ENCODE data around the gene SLC33A1.

SLC33A1 gene

DNA sequence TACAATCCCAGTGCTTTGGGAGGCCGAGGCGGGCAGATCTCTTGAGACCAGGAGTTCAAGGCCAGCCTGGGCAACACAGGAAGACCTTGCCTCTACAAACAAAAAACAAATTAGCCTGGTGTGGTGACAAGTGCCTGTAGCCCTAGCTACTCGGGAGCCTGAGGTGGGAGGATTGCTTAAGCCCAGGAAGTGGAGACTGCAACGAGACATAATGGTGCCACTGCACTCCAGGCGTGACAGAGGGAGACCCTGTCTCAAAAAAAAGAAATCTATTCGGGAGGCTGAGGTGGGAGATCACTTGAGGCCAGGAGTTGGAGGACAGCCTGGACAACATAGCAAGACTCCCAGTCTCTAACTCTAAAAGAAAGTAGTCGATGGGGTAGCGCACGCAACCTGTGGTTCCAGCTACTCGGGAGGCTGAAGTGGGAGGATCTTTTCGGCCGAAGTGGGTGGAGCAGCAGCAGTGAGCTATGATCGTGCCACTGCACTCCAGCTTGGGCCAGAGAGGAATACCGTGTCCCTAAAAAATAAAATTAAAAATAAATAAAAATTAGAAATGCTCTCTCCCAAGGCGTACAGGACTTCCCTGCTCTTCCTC, 48.9 kb downstream of the SLC33A1 start:
- Histone ChIP-seq H3K27ac (ENCODE audit: insufficient read depth in 1 of 2, low read depth in 1 of 2, low read length in 2 of 2, poor library complexity in 1 of 2, severe bottlenecking in 2 of 2) (peak overlapping the region; percentile 46 to 79), H3K4me1 (ENCODE audit: control extremely low read depth in 1 of 4, control insufficient read depth in 4 of 4, insufficient read depth in 4 of 4, low read length in 3 of 4) (peaks cover 0 to 11% (median 5%) of the 10 kb centered on the region in 4 experiments), H3K36me3 (ENCODE audit: control insufficient read depth in 4 of 4, insufficient read depth in 4 of 4, low read length in 3 of 4) (peaks cover 0 to 3% (median 0%) of the 10 kb centered on the region in 4 experiments), H3K9me3 (ENCODE audit: control extremely low read depth in 1 of 5, control insufficient read depth in 4 of 5, insufficient read depth in 2 of 5, low read depth in 1 of 5, low read length in 4 of 5) (no peaks in the 10 kb centered on the region), H3K4me3 (ENCODE audit: control insufficient read depth in 1 of 7, extremely low read depth in 1 of 7, insufficient read depth in 4 of 7, low read depth in 2 of 7, low read length in 6 of 7) (peak overlapping the region; percentile 58 to 83 (median 75)), H3K27me3 (replicated peaks in 2 of 5; ENCODE audit: control insufficient read depth in 4 of 5, insufficient read depth in 5 of 5, low read length in 4 of 5) (no peaks in the 10 kb centered on the region)
- peak in 1 of 3 donors; percentile 62 for DNase-seq
- POLR2A ChIA-PET = interaction anchor here (0.6 to 1.6 kb wide), 3 partner anchors 14 to 65 kb away, joined by 3 to 8 read pairs (median 3); partner anchors contain the start of gene SLC33A1
- CTCF ChIA-PET = interaction anchor here (0.9 to 2.6 kb wide), 23 partner anchors 8 to 467 kb away, joined by 3 to 17 read pairs (median 5); no protein-coding TSS in a partner anchor
- 51% methylated on average over 5 of the region's 15 CpGs for WGBS (ENCODE audit: insufficient coverage)

DNA sequence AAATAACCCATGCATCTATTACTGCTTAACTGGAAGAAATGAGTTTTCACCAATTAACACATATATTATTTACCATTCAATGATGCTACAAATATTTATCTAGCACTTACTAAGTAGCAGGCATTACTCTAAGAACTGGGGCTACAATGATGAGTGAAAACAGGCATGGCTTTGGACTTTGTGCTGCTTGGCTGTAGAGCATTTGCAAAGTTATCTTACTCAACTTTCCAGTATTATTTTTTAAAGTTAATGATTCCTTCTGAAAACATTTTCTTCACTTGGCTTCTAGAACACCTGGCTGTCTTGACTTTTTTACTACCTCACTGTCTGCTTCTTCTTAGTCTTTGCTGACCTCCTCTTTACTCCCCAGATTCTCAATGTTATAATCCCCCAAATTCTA, 49.9 kb downstream of the SLC33A1 start:
- POLR2A ChIA-PET = no interaction called here
- Histone ChIP-seq H3K27me3 (replicated peaks in 2 of 5; ENCODE audit: control insufficient read depth in 4 of 5, insufficient read depth in 5 of 5, low read length in 4 of 5) (no peaks in the 10 kb centered on the region), H3K9me3 (ENCODE audit: control extremely low read depth in 1 of 5, control insufficient read depth in 4 of 5, insufficient read depth in 2 of 5, low read depth in 1 of 5, low read length in 4 of 5) (no peaks in the 10 kb centered on the region), H3K4me1 (ENCODE audit: control extremely low read depth in 1 of 4, control insufficient read depth in 4 of 4, insufficient read depth in 4 of 4, low read length in 3 of 4) (peaks cover 0 to 11% (median 5%) of the 10 kb centered on the region in 4 experiments), H3K4me3 (ENCODE audit: control insufficient read depth in 1 of 7, extremely low read depth in 1 of 7, insufficient read depth in 4 of 7, low read depth in 2 of 7, low read length in 6 of 7) (no peak overlapping the region), H3K36me3 (ENCODE audit: control insufficient read depth in 4 of 4, insufficient read depth in 4 of 4, low read length in 3 of 4) (peaks cover 0 to 7% (median 2%) of the 10 kb centered on the region in 4 experiments), H3K27ac (ENCODE audit: insufficient read depth in 1 of 2, low read depth in 1 of 2, low read length in 2 of 2, poor library complexity in 1 of 2, severe bottlenecking in 2 of 2) (no peak overlapping the region)
- no peak for DNase-seq
- CTCF ChIA-PET = no interaction called here

DNA sequence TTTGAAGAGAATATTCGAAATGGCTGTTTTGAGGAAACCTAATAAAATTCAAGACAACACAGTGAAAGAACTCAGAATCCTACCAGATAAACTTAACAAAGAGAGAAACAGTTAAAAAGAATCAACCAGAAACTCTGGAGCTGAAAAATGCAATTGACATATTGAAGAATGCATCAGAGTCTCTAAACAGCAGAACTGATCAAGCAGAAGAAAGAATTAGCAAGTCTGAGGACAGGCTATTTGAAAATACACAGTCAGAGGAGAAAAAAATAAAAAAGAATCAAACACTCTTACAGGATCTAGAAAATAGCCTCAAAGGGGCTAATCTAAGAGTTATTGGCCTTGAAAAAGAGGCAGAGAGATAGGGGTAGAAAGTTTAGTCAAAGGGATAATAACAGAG, 61.7 kb downstream of the SLC33A1 start:
- DNase-seq = no peak
- no peak overlapping the region for H3K4me3 ChIP-seq (ENCODE audit: control insufficient read depth in 1 of 7, extremely low read depth in 1 of 7, insufficient read depth in 4 of 7, low read depth in 2 of 7, low read length in 6 of 7)
- no peaks in the 10 kb centered on the region for H3K27me3 ChIP-seq (replicated peaks in 2 of 5; ENCODE audit: control insufficient read depth in 4 of 5, insufficient read depth in 5 of 5, low read length in 4 of 5)
- no peak overlapping the region for H3K27ac ChIP-seq (ENCODE audit: insufficient read depth in 1 of 2, low read depth in 1 of 2, low read length in 2 of 2, poor library complexity in 1 of 2, severe bottlenecking in 2 of 2)
- peaks cover 0 to 8% (median 5%) of the 10 kb centered on the region in 5 experiments for H3K9me3 ChIP-seq (ENCODE audit: control extremely low read depth in 1 of 5, control insufficient read depth in 4 of 5, insufficient read depth in 2 of 5, low read depth in 1 of 5, low read length in 4 of 5)
- ChIA-PET POLR2A (no interaction called here), CTCF (interaction anchor here (3.4 kb wide), 1 partner anchor 14 kb away, joined by 17 read pairs; the partner anchor contains the start of gene C3orf33)
- peaks cover 0 to 3% (median 0%) of the 10 kb centered on the region in 4 experiments for H3K4me1 ChIP-seq (ENCODE audit: control extremely low read depth in 1 of 4, control insufficient read depth in 4 of 4, insufficient read depth in 4 of 4, low read length in 3 of 4)
- peaks cover 0 to 26% (median 8%) of the 10 kb centered on the region in 4 experiments for H3K36me3 ChIP-seq (ENCODE audit: control insufficient read depth in 4 of 4, insufficient read depth in 4 of 4, low read length in 3 of 4)
- no CpG with 5 or more reads among the region's 1 CpG for WGBS (ENCODE audit: insufficient coverage)

DNA sequence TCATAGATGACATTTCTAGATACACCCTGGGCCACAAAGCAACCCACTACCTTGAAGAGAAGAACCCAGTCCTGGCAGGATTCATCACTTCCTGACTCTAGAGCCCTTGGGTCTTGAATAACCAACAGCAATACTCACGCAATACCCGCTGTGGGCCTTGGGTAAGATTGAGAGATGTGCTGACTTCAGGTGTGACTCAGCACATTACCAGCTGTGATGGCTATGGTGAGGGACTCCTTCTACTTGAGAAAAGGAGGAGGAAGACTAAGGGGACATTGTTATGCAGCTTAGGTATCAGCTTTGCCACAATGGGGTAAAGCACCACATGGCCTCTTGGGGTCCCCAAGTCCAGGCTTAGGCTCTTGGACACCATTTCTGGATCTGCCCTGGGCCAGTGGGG, 63.0 kb downstream of the SLC33A1 start:
- H3K9me3 ChIP-seq (ENCODE audit: control extremely low read depth in 1 of 5, control insufficient read depth in 4 of 5, insufficient read depth in 2 of 5, low read depth in 1 of 5, low read length in 4 of 5) = peaks cover 0 to 5% (median 4%) of the 10 kb centered on the region in 5 experiments
- no peak overlapping the region for H3K27ac ChIP-seq (ENCODE audit: insufficient read depth in 1 of 2, low read depth in 1 of 2, low read length in 2 of 2, poor library complexity in 1 of 2, severe bottlenecking in 2 of 2)
- WGBS (ENCODE audit: insufficient coverage) = no CpG with 5 or more reads among the region's 2 CpGs
- H3K4me3 ChIP-seq (ENCODE audit: control insufficient read depth in 1 of 7, extremely low read depth in 1 of 7, insufficient read depth in 4 of 7, low read depth in 2 of 7, low read length in 6 of 7) = no peak overlapping the region
- ChIA-PET POLR2A (interaction anchor here (0.9 kb wide), 1 partner anchor 14 kb away, joined by 3 read pairs; no protein-coding TSS in a partner anchor), CTCF (interaction anchor here (3.4 kb wide), 1 partner anchor 15 kb away, joined by 17 read pairs; the partner anchor contains the start of gene C3orf33)
- peaks cover 0 to 17% (median 8%) of the 10 kb centered on the region in 4 experiments for H3K36me3 ChIP-seq (ENCODE audit: control insufficient read depth in 4 of 4, insufficient read depth in 4 of 4, low read length in 3 of 4)
- H3K4me1 ChIP-seq (ENCODE audit: control extremely low read depth in 1 of 4, control insufficient read depth in 4 of 4, insufficient read depth in 4 of 4, low read length in 3 of 4) = peaks cover 0 to 3% (median 0%) of the 10 kb centered on the region in 4 experiments
- DNase-seq = peak in 2 of 3 donors; percentile 43 to 52
- H3K27me3 ChIP-seq (replicated peaks in 2 of 5; ENCODE audit: control insufficient read depth in 4 of 5, insufficient read depth in 5 of 5, low read length in 4 of 5) = no peaks in the 10 kb centered on the region

DNA sequence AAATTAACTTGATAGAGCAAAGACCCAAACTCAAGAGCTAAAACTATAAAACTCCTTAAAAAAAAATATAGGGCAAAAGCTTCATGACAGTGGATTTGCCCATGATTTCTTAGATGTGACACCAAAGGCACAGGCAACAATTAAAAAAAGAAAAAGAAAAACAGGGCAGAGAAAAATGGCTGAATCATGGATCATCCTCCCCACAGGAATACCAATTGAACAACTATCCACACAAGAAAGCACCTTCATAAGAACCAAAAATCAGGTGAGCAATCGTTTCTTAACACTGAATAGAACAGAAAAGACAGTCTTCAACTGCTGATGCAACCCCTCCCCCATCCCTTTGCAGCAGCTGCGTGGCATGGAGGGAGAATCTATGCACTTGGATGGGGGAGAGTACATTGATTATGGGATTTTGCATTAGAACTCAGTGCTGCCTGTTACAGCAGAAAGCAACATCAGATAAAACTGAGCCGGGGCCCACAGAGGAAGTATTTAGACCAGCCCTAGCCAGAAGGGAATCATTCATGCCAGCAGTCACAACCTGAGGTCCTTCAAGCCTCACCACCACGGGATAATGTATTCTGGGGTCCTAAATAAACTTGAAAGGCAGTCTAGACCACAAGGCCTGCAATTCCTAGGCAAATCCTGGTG, 63.8 kb downstream of the SLC33A1 start:
- no peak overlapping the region for H3K27ac ChIP-seq (ENCODE audit: insufficient read depth in 1 of 2, low read depth in 1 of 2, low read length in 2 of 2, poor library complexity in 1 of 2, severe bottlenecking in 2 of 2)
- ChIA-PET POLR2A (interaction anchor here (0.9 kb wide), 1 partner anchor 15 kb away, joined by 3 read pairs; no protein-coding TSS in a partner anchor), CTCF (interaction anchor here (3.4 kb wide), 1 partner anchor 16 kb away, joined by 17 read pairs; the partner anchor contains the start of gene C3orf33)
- peaks cover 0 to 17% (median 8%) of the 10 kb centered on the region in 4 experiments for H3K36me3 ChIP-seq (ENCODE audit: control insufficient read depth in 4 of 4, insufficient read depth in 4 of 4, low read length in 3 of 4)
- peak in 1 of 3 donors; percentile 31 for DNase-seq
- WGBS (ENCODE audit: insufficient coverage) = 6% methylated on average over 2 of the region's 4 CpGs
- no peak overlapping the region for H3K4me3 ChIP-seq (ENCODE audit: control insufficient read depth in 1 of 7, extremely low read depth in 1 of 7, insufficient read depth in 4 of 7, low read depth in 2 of 7, low read length in 6 of 7)
- no peaks in the 10 kb centered on the region for H3K27me3 ChIP-seq (replicated peaks in 2 of 5; ENCODE audit: control insufficient read depth in 4 of 5, insufficient read depth in 5 of 5, low read length in 4 of 5)
- peaks cover 0 to 5% (median 4%) of the 10 kb centered on the region in 5 experiments for H3K9me3 ChIP-seq (ENCODE audit: control extremely low read depth in 1 of 5, control insufficient read depth in 4 of 5, insufficient read depth in 2 of 5, low read depth in 1 of 5, low read length in 4 of 5)
- H3K4me1 ChIP-seq (ENCODE audit: control extremely low read depth in 1 of 4, control insufficient read depth in 4 of 4, insufficient read depth in 4 of 4, low read length in 3 of 4) = peaks cover 0 to 3% (median 0%) of the 10 kb centered on the region in 4 experiments

DNA sequence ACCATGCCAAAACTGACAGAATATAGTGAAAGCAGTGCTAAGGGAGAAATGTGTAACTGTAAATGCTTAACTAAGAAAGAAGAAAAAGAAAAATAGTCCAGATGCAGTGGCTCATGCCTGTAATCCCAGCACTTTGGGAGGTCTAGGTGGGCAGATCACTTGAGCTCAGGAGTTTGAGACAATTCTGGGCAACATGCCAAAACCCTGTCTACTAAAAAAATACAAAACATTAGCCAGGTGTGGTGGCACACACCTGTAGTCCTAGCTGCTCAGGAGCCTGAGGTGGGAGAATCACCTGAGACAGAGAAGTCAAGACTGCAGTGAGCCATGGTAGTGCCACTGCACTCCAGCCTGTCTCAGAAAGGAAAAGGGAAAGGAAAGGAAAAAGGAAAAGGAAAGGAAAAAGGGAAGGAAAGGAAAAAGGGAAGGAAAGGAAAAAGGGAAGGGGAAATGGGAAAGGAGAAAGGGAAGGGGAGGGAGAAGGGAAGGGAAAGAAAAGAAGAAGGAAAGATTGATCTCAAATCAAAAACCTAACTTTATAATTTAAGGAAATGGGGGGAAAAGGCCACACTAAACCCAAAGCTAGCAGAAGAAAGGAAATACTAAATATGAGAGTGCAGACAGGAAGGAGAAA, 68.4 kb downstream of the SLC33A1 start:
- Histone ChIP-seq H3K4me3 (ENCODE audit: control insufficient read depth in 1 of 7, extremely low read depth in 1 of 7, insufficient read depth in 4 of 7, low read depth in 2 of 7, low read length in 6 of 7) (no peak overlapping the region), H3K4me1 (ENCODE audit: control extremely low read depth in 1 of 4, control insufficient read depth in 4 of 4, insufficient read depth in 4 of 4, low read length in 3 of 4) (peaks cover 0 to 2% (median 0%) of the 10 kb centered on the region in 4 experiments), H3K27me3 (replicated peaks in 2 of 5; ENCODE audit: control insufficient read depth in 4 of 5, insufficient read depth in 5 of 5, low read length in 4 of 5) (no peaks in the 10 kb centered on the region), H3K9me3 (ENCODE audit: control extremely low read depth in 1 of 5, control insufficient read depth in 4 of 5, insufficient read depth in 2 of 5, low read depth in 1 of 5, low read length in 4 of 5) (peaks cover 0 to 17% (median 6%) of the 10 kb centered on the region in 5 experiments), H3K27ac (ENCODE audit: insufficient read depth in 1 of 2, low read depth in 1 of 2, low read length in 2 of 2, poor library complexity in 1 of 2, severe bottlenecking in 2 of 2) (no peak overlapping the region), H3K36me3 (ENCODE audit: control insufficient read depth in 4 of 4, insufficient read depth in 4 of 4, low read length in 3 of 4) (peaks cover 0 to 17% (median 5%) of the 10 kb centered on the region in 4 experiments)
- no peak for DNase-seq
- ChIA-PET POLR2A (no interaction called here), CTCF (interaction anchor here (0.7 to 1.0 kb wide), 2 partner anchors 20 to 30 kb away, joined by 3 to 4 read pairs; partner anchors contain the start of gene C3orf33)

Measured in common myeloid progenitor, CD34-positive (primary cell).